Measurements from ENCODE around the gene KANSL1. TPM values are rescaled to one million over a fixed set of nuclear protein-coding genes. Genes with fewer than 3 reads are reported as not detected.

KANSL1 gene
- polyA plus RNA-seq, 3 donors, result 3.1 to 31.9 (median 4.6) TPM

GRCh38 chr17:46123607-46124006, 69.6 kb downstream of the KANSL1 start:
- Histone ChIP-seq H3K27ac (ENCODE audit: low read depth in 1 of 2, low read length in 2 of 2) (peak overlapping the region in 1 of 2 donors; percentile 26), H3K79me2 (ENCODE audit: insufficient read depth, low read length) (peaks cover 99% of the 10 kb centered on the region), H3K9me3 (replicated peaks in 1 of 2; ENCODE audit: control insufficient read depth in 1 of 2, insufficient read depth in 1 of 2, low read length in 2 of 2) (no peaks in the 10 kb centered on the region), H3K4me3 (replicated peaks in 1 of 3; ENCODE audit: low read depth in 2 of 3, low read length in 3 of 3) (no peak overlapping the region), H2AFZ (ENCODE audit: insufficient read depth, low read depth, low read length, poor library complexity, severe bottlenecking) (no peak overlapping the region), H3K27me3 (ENCODE audit: control insufficient read depth in 2 of 2, insufficient read depth in 2 of 2, low read length in 2 of 2) (no peaks in the 10 kb centered on the region), H3K9ac (ENCODE audit: insufficient read depth, low read length, poor library complexity, severe bottlenecking) (no peak overlapping the region), H3K4me2 (replicated peaks; ENCODE audit: extremely low read depth, low read length, poor library complexity, severe bottlenecking) (no peak overlapping the region), H3K36me3 (replicated peaks in 1 of 2; ENCODE audit: control insufficient read depth in 1 of 2, insufficient read depth in 2 of 2, low read length in 2 of 2) (peaks cover 0 to 7% of the 10 kb centered on the region in 2 donors), H4K20me1 (ENCODE audit: insufficient read depth, low read length) (peaks cover 99% of the 10 kb centered on the region), H3K4me1 (ENCODE audit: control insufficient read depth in 1 of 2, insufficient read depth in 2 of 2, low read length in 2 of 2) (no peaks in the 10 kb centered on the region)
- no CpG with 5 or more reads among the region's 3 CpGs for WGBS (ENCODE audit: insufficient coverage)
- Mint-ChIP-seq H3K4me3 (no peak overlapping the region), H3K27ac (peak overlapping the region in 2 of 7 donors; percentile 2 to 4), H3K9me3 (no peaks in the 10 kb centered on the region), H3K4me1 (peaks cover 37% of the 10 kb centered on the region), H3K27me3 (ENCODE audit: low read depth in 3 of 3) (no peaks in the 10 kb centered on the region), H3K36me3 (peaks cover 2 to 25% of the 10 kb centered on the region in 2 donors)
- intact Hi-C loops (cut with micrococcal nuclease), result no loop called here
- no peak for DNase-seq
- no peak for TF ChIP-seq CTCF (IDR thresholded peaks at IDR 0.05)

GRCh38 chr17:46122486-46122871, 70.8 kb downstream of the KANSL1 start:
- Histone ChIP-seq H3K4me1 (ENCODE audit: control insufficient read depth in 1 of 2, insufficient read depth in 2 of 2, low read length in 2 of 2) (no peaks in the 10 kb centered on the region), H3K4me3 (replicated peaks in 1 of 3; ENCODE audit: low read depth in 2 of 3, low read length in 3 of 3) (no peak overlapping the region), H3K79me2 (ENCODE audit: insufficient read depth, low read length) (peaks cover 99% of the 10 kb centered on the region), H3K27me3 (ENCODE audit: control insufficient read depth in 2 of 2, insufficient read depth in 2 of 2, low read length in 2 of 2) (no peaks in the 10 kb centered on the region), H3K4me2 (replicated peaks; ENCODE audit: extremely low read depth, low read length, poor library complexity, severe bottlenecking) (no peak overlapping the region), H3K9me3 (replicated peaks in 1 of 2; ENCODE audit: control insufficient read depth in 1 of 2, insufficient read depth in 1 of 2, low read length in 2 of 2) (no peaks in the 10 kb centered on the region), H3K9ac (ENCODE audit: insufficient read depth, low read length, poor library complexity, severe bottlenecking) (no peak overlapping the region), H3K36me3 (replicated peaks in 1 of 2; ENCODE audit: control insufficient read depth in 1 of 2, insufficient read depth in 2 of 2, low read length in 2 of 2) (peaks cover 0 to 7% of the 10 kb centered on the region in 2 donors), H2AFZ (ENCODE audit: insufficient read depth, low read depth, low read length, poor library complexity, severe bottlenecking) (no peak overlapping the region), H4K20me1 (ENCODE audit: insufficient read depth, low read length) (peaks cover 99% of the 10 kb centered on the region), H3K27ac (ENCODE audit: low read depth in 1 of 2, low read length in 2 of 2) (peak overlapping the region in 1 of 2 donors; percentile 21)
- Mint-ChIP-seq H3K4me1 (peaks cover 32% of the 10 kb centered on the region), H3K9me3 (no peaks in the 10 kb centered on the region), H3K4me3 (no peak overlapping the region), H3K27me3 (ENCODE audit: low read depth in 3 of 3) (no peaks in the 10 kb centered on the region), H3K36me3 (peaks cover 2 to 23% of the 10 kb centered on the region in 2 donors), H3K27ac (peak overlapping the region in 2 of 7 donors; percentile 40 to 47)
- 100% methylated on average over 1 of the region's 6 CpGs for WGBS (ENCODE audit: insufficient coverage)
- intact Hi-C loops (cut with micrococcal nuclease), result no loop called here
- DNase-seq, result no peak
- TF ChIP-seq CTCF (IDR thresholded peaks at IDR 0.05), result no peak

All from CD14-positive monocyte (primary cell).